ENCODE measurements around the gene CD6. TPM values are rescaled to one million over a fixed set of nuclear protein-coding genes. Genes with fewer than 3 reads are reported as not detected.

CD6 gene
- total RNA-seq, 1 experiment from 2014 or later, result 1.4 TPM

DNA sequence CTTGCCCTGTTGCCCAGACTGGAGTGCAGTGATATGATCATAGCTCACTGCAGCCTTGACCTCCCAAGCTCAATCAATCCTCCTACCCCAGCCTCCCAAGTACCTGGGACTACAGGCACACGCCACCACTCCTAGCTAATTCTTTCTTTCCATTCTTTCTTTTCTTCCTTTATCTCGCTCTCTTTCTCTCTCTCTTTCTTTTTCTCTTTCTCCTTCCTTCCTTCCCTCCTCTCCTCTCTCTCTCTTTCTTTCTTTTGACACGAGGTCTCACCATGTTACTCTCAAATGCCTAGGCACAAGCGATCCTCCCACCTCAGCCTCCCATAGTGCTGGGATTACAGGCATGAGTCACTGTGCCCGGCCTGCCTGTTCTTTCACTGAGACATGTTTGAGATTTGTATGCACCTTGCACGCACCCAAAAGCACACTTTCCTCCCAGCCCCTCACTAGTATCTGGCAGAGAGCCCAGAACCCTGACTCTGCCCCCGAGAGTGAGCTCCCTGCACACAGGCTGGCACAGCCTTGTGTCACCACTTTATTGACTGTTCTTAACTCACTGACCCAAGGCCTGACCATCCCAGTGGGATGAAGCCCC, 56.8 kb downstream of the CD6 start:
- DNase-seq (ENCODE audit: low read depth, low spot score) (no peak), ATAC-seq (no peak)
- H3K36me3 ChIP-seq (ENCODE audit: control insufficient read depth in 1 of 2, insufficient read depth in 2 of 2, low read length in 2 of 2), result no peaks in the 10 kb centered on the region
- H2AFZ ChIP-seq (ENCODE audit: low read depth, low read length, poor library complexity, severe bottlenecking), result no peak overlapping the region
- no peaks in the 10 kb centered on the region for H4K20me1 ChIP-seq (ENCODE audit: insufficient read depth)
- H3K4me3 ChIP-seq (replicated peaks in 1 of 2; ENCODE audit: low read depth in 1 of 2, low read length in 2 of 2), result no peak overlapping the region
- H3K4me1 ChIP-seq (ENCODE audit: control insufficient read depth in 1 of 2, insufficient read depth in 2 of 2, low read length in 2 of 2), result peaks cover 0 to 4% of the 10 kb centered on the region in 2 experiments; a peak in 2 of 4 replicates
- no TSS peak for BruUV-seq (replicated peaks)
- TF ChIP-seq SP1 (IDR thresholded peaks at IDR 0.05; ENCODE audit: low read depth), result no peak
- TF ChIP-seq SIN3A (IDR thresholded peaks at IDR 0.05; ENCODE audit: low read depth), result no peak
- TF ChIP-seq ZNF274 (IDR thresholded peaks at IDR 0.05; ENCODE audit: low read depth, low read length), result no peak
- TF ChIP-seq, protein P1, sequence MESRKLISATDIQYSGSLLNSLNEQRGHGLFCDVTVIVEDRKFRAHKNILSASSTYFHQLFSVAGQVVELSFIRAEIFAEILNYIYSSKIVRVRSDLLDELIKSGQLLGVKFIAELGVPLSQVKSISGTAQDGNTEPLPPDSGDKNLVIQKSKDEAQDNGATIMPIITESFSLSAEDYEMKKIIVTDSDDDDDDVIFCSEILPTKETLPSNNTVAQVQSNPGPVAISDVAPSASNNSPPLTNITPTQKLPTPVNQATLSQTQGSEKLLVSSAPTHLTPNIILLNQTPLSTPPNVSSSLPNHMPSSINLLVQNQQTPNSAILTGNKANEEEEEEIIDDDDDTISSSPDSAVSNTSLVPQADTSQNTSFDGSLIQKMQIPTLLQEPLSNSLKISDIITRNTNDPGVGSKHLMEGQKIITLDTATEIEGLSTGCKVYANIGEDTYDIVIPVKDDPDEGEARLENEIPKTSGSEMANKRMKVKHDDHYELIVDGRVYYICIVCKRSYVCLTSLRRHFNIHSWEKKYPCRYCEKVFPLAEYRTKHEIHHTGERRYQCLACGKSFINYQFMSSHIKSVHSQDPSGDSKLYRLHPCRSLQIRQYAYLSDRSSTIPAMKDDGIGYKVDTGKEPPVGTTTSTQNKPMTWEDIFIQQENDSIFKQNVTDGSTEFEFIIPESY (IDR thresholded peaks at IDR 0.05; ENCODE audit: extremely low read depth, insufficient replicate concordance, low read length), result no peak
- no peak for TF ChIP-seq POLR2A (IDR thresholded peaks at IDR 0.05; ENCODE audit: borderline replicate concordance, extremely low read depth, insufficient read depth, insufficient read length)
- TF ChIP-seq TCF7L2 (IDR thresholded peaks at IDR 0.05; ENCODE audit: borderline replicate concordance, extremely low read depth, insufficient read depth, insufficient read length), result no peak
- TF ChIP-seq, protein P2, sequence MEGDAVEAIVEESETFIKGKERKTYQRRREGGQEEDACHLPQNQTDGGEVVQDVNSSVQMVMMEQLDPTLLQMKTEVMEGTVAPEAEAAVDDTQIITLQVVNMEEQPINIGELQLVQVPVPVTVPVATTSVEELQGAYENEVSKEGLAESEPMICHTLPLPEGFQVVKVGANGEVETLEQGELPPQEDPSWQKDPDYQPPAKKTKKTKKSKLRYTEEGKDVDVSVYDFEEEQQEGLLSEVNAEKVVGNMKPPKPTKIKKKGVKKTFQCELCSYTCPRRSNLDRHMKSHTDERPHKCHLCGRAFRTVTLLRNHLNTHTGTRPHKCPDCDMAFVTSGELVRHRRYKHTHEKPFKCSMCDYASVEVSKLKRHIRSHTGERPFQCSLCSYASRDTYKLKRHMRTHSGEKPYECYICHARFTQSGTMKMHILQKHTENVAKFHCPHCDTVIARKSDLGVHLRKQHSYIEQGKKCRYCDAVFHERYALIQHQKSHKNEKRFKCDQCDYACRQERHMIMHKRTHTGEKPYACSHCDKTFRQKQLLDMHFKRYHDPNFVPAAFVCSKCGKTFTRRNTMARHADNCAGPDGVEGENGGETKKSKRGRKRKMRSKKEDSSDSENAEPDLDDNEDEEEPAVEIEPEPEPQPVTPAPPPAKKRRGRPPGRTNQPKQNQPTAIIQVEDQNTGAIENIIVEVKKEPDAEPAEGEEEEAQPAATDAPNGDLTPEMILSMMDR (IDR thresholded peaks at IDR 0.05 in 2 of 3, conservative IDR thresholded peaks at IDR 0.05 in 1 of 3; ENCODE audit: borderline replicate concordance in 1 of 3, insufficient read depth in 1 of 3, low read depth in 2 of 3, low read length in 2 of 3), result no peak
- no peak for TF ChIP-seq RAD21 (IDR thresholded peaks at IDR 0.05; ENCODE audit: low read depth)
- TF ChIP-seq ELF1 (IDR thresholded peaks at IDR 0.05; ENCODE audit: borderline replicate concordance, low read depth), result no peak
- no peak for TF ChIP-seq EZH2 (IDR thresholded peaks at IDR 0.05)
- no peak for TF ChIP-seq FOSL1 (IDR thresholded peaks at IDR 0.05; ENCODE audit: low read depth)
- no peak for TF ChIP-seq JUND (IDR thresholded peaks at IDR 0.05)
- TF ChIP-seq, protein P3, sequence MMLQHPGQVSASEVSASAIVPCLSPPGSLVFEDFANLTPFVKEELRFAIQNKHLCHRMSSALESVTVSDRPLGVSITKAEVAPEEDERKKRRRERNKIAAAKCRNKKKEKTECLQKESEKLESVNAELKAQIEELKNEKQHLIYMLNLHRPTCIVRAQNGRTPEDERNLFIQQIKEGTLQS (IDR thresholded peaks at IDR 0.05), result no peak
- no peak for TF ChIP-seq EZH2phosphoT487 (IDR thresholded peaks at IDR 0.05; ENCODE audit: borderline replicate concordance)
- no peak for TF ChIP-seq CEBPB (IDR thresholded peaks at IDR 0.05; ENCODE audit: low read depth)
- TF ChIP-seq, protein P4, sequence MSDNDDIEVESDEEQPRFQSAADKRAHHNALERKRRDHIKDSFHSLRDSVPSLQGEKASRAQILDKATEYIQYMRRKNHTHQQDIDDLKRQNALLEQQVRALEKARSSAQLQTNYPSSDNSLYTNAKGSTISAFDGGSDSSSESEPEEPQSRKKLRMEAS (IDR thresholded peaks at IDR 0.05), result no peak
- TF ChIP-seq, protein P5, sequence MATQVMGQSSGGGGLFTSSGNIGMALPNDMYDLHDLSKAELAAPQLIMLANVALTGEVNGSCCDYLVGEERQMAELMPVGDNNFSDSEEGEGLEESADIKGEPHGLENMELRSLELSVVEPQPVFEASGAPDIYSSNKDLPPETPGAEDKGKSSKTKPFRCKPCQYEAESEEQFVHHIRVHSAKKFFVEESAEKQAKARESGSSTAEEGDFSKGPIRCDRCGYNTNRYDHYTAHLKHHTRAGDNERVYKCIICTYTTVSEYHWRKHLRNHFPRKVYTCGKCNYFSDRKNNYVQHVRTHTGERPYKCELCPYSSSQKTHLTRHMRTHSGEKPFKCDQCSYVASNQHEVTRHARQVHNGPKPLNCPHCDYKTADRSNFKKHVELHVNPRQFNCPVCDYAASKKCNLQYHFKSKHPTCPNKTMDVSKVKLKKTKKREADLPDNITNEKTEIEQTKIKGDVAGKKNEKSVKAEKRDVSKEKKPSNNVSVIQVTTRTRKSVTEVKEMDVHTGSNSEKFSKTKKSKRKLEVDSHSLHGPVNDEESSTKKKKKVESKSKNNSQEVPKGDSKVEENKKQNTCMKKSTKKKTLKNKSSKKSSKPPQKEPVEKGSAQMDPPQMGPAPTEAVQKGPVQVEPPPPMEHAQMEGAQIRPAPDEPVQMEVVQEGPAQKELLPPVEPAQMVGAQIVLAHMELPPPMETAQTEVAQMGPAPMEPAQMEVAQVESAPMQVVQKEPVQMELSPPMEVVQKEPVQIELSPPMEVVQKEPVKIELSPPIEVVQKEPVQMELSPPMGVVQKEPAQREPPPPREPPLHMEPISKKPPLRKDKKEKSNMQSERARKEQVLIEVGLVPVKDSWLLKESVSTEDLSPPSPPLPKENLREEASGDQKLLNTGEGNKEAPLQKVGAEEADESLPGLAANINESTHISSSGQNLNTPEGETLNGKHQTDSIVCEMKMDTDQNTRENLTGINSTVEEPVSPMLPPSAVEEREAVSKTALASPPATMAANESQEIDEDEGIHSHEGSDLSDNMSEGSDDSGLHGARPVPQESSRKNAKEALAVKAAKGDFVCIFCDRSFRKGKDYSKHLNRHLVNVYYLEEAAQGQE (IDR thresholded peaks at IDR 0.05; ENCODE audit: low read depth), result no peak
- no peak for TF ChIP-seq POLR2AphosphoS5 (IDR thresholded peaks at IDR 0.05; ENCODE audit: low read depth, low read length)
- no peak for TF ChIP-seq YY1 (IDR thresholded peaks at IDR 0.05; ENCODE audit: extremely low read depth, insufficient replicate concordance, low read depth, low read length)
- no peak overlapping the region for H3K27ac ChIP-seq (ENCODE audit: low read depth, low read length)
- H3K9me3 ChIP-seq (ENCODE audit: control insufficient read depth in 1 of 2, insufficient read depth in 1 of 2, low read depth in 1 of 2, low read length in 2 of 2), result no peaks in the 10 kb centered on the region
- RAD21 ChIA-PET (ENCODE audit: low non-redundant PET in 1 of 2, low total read pairs in 2 of 2, uncharacterized antibody in 2 of 2, unreplicated experiment in 2 of 2), result no interaction called here
- H3K79me2 ChIP-seq (ENCODE audit: insufficient read depth, low read length), result no peaks in the 10 kb centered on the region
- H3K4me2 ChIP-seq (ENCODE audit: low read length), result no peak overlapping the region
- no peaks in the 10 kb centered on the region for H3K27me3 ChIP-seq (ENCODE audit: insufficient read depth, low read length)
- intact Hi-C loops (cut with micrococcal nuclease), result no loop called here
- H3K9me2 ChIP-seq (ENCODE audit: insufficient read depth), result no peaks in the 10 kb centered on the region
- POLR2A ChIA-PET, result no interaction called here
- CTCF ChIA-PET, result no interaction called here
- no peak overlapping the region for H3K9ac ChIP-seq (ENCODE audit: low read length)

Data from HCT116 (cell line).